ENCODE measurements around the gene WNT5A.

- TF ChIP-seq POLR2A (IDR thresholded peaks at IDR 0.05), result no peak
- no peak for TF ChIP-seq CTCF (IDR thresholded peaks at IDR 0.05)
Observed at GRCh38 chr3:55459838-55460237, 27.3 kb downstream of the WNT5A start.

All from lower leg skin (tissue), 3 donors.